Tibial nerve (tissue), 4 donors: ENCODE data around the gene NKTR. TPM values are rescaled to one million over a fixed set of nuclear protein-coding genes. Genes with fewer than 3 reads are reported as not detected.

Source experiments
- DNase-seq, 2 donors: peaks; one replicate each; pipeline ENCODE4 v3.0.0-alpha.2; 2019; ENCODE audit warnings: low spot score in 2 of 2
- H3K27ac ChIP-seq, 4 donors: fragments of 200-600 bp; sonication (generic) in 3 of 4; one replicate each; pipeline ENCODE4 v1.5.1; 2017 to 2019; ENCODE audit warnings: mild to moderate bottlenecking in 1 of 4
- H3K27me3 ChIP-seq, 2 donors: fragments of 200-600 bp; sonication (generic) in 1 of 2; one replicate each; pipeline versions ENCODE4 v1.5.1 to v1.6.0; 2017 to 2019
- H3K36me3 ChIP-seq, 3 donors: fragments of 200-600 bp; sonication (generic); one replicate each; pipeline ENCODE4 v1.5.1; 2018 to 2019
- H3K4me1 ChIP-seq, 4 donors: fragments of 200-600 bp; sonication (generic) in 3 of 4; one replicate each; pipeline ENCODE4 v1.5.1; 2017 to 2019
- H3K4me3 ChIP-seq, 4 donors: fragments of 200-600 bp; sonication (generic) in 3 of 4; one replicate each; pipeline ENCODE4 v1.5.1; 2017 to 2019; ENCODE audit warnings: mild to moderate bottlenecking in 1 of 4, moderate library complexity in 1 of 4
- H3K9me3 ChIP-seq, 4 donors: fragments of 200-600 bp; sonication (generic) in 3 of 4; one replicate each; pipeline ENCODE4 v1.5.1; 2017 to 2019
- EP300 ChIP-seq, 2 donors: sonication (generic); formaldehyde crosslinking; IDR thresholded peaks; one replicate each; pipeline ENCODE4 v1.6.1; 2017; ENCODE audit warnings: antibody characterized with exemption in 2 of 2, mild to moderate bottlenecking in 1 of 2
- POLR2A ChIP-seq, 2 donors: fragments of 450-650 bp; IDR thresholded peaks; one replicate each; pipeline ENCODE4 v1.6.1; 2017; ENCODE audit warnings: antibody characterized with exemption in 2 of 2, mild to moderate bottlenecking in 2 of 2, moderate library complexity in 2 of 2
- WGBS, 2 donors: methylation state at CpG; one replicate each; pipeline ENCODE4 v1.1.5; 2018; 5-methylcytosine and 5-hydroxymethylcytosine counted together
- total RNA-seq, 4 donors: library from RNA; depleted of rRNA; stranded (reverse); fragments of >200 nt; gene quantifications; one replicate each; pipeline ENCODE4 v1.1.0, GENCODE V29; 2016
- TF ChIP-seq, protein P1 (sequence below), 5 experiments: fragments of 200-600 bp in 3 of 5; fragments of 450-650 bp in 2 of 5; sonication (generic) in 3 of 5; IDR thresholded peaks; one replicate each; pipeline ENCODE4 v1.5.1; 2016 to 2019; ENCODE audit warnings: antibody characterized with exemption in 5 of 5, mild to moderate bottlenecking in 3 of 5, moderate library complexity in 2 of 5

NKTR gene
- total RNA-seq, 4 donors from 2014 or later, result 122 to 175 (median 146) TPM

- Histone ChIP-seq H3K27me3 (no peaks in the 10 kb centered on the region), H3K36me3 (peaks cover 0 to 72% (median 0%) of the 10 kb centered on the region in 3 donors), H3K9me3 (no peaks in the 10 kb centered on the region), H3K4me1 (peaks cover 0 to 42% (median 5%) of the 10 kb centered on the region in 4 donors), H3K4me3 (no peak overlapping the region), H3K27ac (peak overlapping the region in 1 of 4 donors; percentile 95)
- TF ChIP-seq POLR2A (IDR thresholded peaks at IDR 0.05) (no peak), EP300 (IDR thresholded peaks at IDR 0.05) (no peak)
- TF ChIP-seq, protein P1, sequence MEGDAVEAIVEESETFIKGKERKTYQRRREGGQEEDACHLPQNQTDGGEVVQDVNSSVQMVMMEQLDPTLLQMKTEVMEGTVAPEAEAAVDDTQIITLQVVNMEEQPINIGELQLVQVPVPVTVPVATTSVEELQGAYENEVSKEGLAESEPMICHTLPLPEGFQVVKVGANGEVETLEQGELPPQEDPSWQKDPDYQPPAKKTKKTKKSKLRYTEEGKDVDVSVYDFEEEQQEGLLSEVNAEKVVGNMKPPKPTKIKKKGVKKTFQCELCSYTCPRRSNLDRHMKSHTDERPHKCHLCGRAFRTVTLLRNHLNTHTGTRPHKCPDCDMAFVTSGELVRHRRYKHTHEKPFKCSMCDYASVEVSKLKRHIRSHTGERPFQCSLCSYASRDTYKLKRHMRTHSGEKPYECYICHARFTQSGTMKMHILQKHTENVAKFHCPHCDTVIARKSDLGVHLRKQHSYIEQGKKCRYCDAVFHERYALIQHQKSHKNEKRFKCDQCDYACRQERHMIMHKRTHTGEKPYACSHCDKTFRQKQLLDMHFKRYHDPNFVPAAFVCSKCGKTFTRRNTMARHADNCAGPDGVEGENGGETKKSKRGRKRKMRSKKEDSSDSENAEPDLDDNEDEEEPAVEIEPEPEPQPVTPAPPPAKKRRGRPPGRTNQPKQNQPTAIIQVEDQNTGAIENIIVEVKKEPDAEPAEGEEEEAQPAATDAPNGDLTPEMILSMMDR (IDR thresholded peaks at IDR 0.05), result no peak
- 75 to 77% methylated on average over 7 of the region's 7 CpGs for WGBS, 2 donors
- DNase-seq, result no peak
Measured at GRCh38 chr3:42662037-42662812, 61.7 kb downstream of the NKTR start.

GRCh38 chr3:42662813-42663535 is 62.5 kb downstream of the NKTR start:
- Histone ChIP-seq H3K36me3 (peaks cover 0 to 67% (median 0%) of the 10 kb centered on the region in 3 donors), H3K4me1 (peaks cover 0 to 45% (median 12%) of the 10 kb centered on the region in 4 donors), H3K9me3 (no peaks in the 10 kb centered on the region), H3K27me3 (no peaks in the 10 kb centered on the region), H3K27ac (peak overlapping the region in 1 of 4 donors; percentile 4), H3K4me3 (no peak overlapping the region)
- no peak for DNase-seq
- WGBS, 2 donors, result 84 to 87% methylated on average over 10 to 12 of the region's 12 CpGs
- no peak for TF ChIP-seq EP300 (IDR thresholded peaks at IDR 0.05)
- TF ChIP-seq, protein P1 (IDR thresholded peaks at IDR 0.05), result no peak
- no peak for TF ChIP-seq POLR2A (IDR thresholded peaks at IDR 0.05)

GRCh38 chr3:42663581-42664437 is 63.3 kb downstream of the NKTR start:
- no peak for DNase-seq
- Histone ChIP-seq H3K27me3 (no peaks in the 10 kb centered on the region), H3K36me3 (peaks cover 0 to 59% (median 0%) of the 10 kb centered on the region in 3 donors), H3K4me3 (no peak overlapping the region), H3K27ac (peak overlapping the region in 1 of 4 donors; percentile 4), H3K9me3 (no peaks in the 10 kb centered on the region), H3K4me1 (peaks cover 0 to 39% (median 15%) of the 10 kb centered on the region in 4 donors)
- TF ChIP-seq EP300 (IDR thresholded peaks at IDR 0.05) (no peak), POLR2A (IDR thresholded peaks at IDR 0.05) (no peak)
- TF ChIP-seq, protein P1 (IDR thresholded peaks at IDR 0.05), result no peak
- 82 to 89% methylated on average over 22 to 36 of the region's 38 CpGs for WGBS, 2 donors

DNA sequence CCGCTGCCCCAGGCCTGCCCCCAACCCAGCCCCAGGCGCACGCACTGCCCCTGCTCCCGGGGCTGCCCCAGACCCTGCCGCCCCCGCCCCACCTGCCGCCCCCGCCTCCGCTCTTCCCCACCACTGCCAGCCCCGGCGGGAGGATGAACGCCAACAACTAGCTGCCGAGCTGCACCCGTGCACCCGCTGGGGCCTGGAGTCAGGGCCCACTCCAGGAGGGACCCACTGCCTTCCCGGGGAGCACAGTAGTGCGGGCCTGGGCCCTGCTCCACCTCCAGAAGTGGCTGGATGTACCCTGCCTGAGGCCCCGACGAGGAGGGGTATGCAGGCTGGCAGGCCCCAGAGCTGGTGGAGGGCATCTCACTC is 63.9 kb downstream of the NKTR start:
- H3K4me1 ChIP-seq, result peaks cover 0 to 34% (median 15%) of the 10 kb centered on the region in 4 donors
- H3K27ac ChIP-seq, result no peak overlapping the region
- TF ChIP-seq EP300 (IDR thresholded peaks at IDR 0.05) (no peak), POLR2A (IDR thresholded peaks at IDR 0.05) (no peak)
- TF ChIP-seq, protein P1 (IDR thresholded peaks at IDR 0.05), result no peak
- no peak overlapping the region for H3K4me3 ChIP-seq
- peaks cover 0 to 53% (median 0%) of the 10 kb centered on the region in 3 donors for H3K36me3 ChIP-seq
- H3K9me3 ChIP-seq, result no peaks in the 10 kb centered on the region
- H3K27me3 ChIP-seq, result no peaks in the 10 kb centered on the region
- no peak for DNase-seq
- WGBS, 2 donors, result 80 to 94% methylated on average over 2 to 16 of the region's 19 CpGs
